Fibroblast of skin of scalp (primary cell): ENCODE results near the gene MED1.
A peak's percentile ranks its signal among the peaks of the same experiment; 100 is the strongest.
"Not testable (repeated sequence)": the region's sequence is repeated elsewhere in the genome, so short reads cannot be mapped to it uniquely, and the experiment has no call there.

Experiments used
- DNase-seq: peaks from one replicate; pipeline ENCODE4 v3.0.0-alpha.2; 2013

The MED1 gene

DNA sequence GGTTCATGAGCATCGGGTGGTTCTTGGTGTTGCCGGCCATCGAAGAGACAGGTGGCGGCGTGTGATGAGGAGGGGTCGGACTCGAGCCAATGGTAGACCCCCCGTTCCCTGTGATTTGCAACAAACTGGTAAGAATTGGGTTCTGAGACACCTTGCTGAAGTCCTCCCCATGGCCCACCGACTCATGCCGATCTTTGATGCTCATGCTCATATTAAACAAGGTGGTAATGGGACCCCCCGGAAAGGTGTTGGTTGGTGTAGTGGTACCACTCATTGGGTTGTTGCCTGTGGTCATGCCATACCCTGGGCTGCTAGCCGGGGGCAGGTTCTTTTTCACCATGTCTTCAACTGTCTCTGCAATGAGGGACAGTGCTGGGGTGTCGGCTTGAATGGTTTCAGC, 40.8 kb downstream of the MED1 start:
- DNase-seq: no peak

DNA sequence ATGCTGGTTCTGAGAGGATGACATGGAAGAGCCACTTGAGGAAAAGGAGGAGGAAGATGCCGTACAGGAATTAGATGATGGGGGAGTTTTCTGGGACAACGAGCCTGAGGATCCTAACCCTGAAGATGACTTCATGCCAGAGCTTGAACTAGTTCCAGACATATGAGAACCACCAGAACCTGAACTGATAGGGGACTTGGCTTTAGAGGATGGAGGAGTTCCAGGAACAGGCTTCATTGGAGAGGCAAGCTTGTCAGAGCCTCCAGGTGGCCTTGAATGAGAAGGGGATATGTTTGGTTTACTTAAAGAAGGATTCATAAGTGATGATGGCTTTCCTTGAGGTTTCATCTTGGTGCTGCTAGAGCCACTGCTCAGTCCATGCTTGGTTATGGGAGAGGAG, 42.7 kb downstream of the MED1 start:
- no peak for DNase-seq

DNA sequence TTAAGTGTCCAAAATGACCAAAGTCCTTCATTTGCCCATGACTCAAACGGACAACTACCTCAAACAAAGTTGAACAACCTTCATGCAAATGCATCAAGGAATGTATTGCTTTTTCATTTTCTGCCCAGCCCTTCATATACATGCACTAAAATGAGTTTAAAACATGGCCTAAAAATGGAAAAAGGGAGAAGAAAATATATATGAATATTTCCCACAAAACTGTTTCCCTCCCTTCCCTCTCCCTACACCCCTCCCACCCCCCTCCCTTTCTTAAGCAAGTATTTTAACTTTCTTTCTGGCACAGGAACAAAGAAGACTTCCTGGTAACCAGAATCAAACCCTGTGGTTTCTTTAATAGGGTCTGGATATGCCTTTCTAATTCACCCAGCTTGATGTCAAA, 44.1 kb downstream of the MED1 start:
- no peak for DNase-seq

DNA sequence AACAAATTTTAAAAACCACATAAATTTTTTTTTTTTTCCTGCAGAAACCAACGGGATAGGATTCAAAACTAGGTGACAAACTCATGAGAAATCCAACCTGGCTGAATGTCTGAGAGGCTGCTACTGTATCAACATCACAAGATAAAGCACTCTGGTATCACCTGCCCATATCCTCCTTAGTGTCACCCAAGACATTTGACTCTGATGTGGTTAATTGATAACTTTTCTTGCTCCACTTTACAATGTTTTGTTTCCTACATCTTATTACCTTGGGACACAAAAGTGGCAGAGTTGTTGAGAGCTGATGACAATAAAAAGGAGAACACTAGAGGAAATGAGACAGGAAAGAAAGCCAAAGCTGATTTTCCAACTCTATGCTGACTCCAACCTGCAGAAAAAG, 45.6 kb downstream of the MED1 start:
- no peak for DNase-seq

DNA sequence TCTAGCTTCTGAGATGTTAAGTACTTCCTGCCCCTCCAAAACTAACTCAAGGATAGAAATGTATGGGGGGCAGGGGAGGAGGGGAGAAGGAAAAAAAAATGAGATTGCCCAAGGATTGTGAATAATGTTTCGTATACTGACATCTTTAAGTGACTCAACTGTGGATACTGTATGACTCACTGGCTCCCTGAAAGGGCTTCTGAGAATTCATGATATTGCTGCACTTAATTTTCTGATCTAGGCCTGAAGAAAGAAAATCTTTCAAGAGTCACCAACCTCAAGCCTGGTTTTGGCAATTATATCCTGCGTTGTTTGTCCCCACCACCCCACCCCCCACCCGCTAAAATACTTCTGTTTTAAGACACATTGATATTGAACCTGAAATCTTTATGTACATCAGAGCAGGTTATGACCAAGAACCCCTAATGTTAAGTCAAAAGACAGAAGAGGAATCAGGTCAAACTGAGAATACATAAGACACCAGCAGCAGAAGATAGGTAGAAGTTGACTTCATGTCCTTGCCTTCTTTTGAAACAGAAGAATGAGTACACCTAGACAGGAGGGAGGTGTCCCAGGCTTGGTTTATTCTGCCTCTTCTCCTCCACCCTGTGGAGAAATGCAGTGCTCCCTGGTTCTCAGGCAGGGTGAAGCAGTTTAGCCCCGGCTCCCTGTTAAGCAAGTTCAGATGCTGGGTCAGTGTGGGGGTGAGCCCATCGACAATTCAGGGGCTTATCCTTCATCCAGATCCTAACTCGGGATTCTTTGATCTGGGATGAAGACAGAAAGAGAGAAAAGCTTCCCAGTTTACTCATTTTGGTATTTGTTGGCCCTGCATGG, 46.3 kb downstream of the MED1 start:
- DNase-seq: peak; percentile 84

DNA sequence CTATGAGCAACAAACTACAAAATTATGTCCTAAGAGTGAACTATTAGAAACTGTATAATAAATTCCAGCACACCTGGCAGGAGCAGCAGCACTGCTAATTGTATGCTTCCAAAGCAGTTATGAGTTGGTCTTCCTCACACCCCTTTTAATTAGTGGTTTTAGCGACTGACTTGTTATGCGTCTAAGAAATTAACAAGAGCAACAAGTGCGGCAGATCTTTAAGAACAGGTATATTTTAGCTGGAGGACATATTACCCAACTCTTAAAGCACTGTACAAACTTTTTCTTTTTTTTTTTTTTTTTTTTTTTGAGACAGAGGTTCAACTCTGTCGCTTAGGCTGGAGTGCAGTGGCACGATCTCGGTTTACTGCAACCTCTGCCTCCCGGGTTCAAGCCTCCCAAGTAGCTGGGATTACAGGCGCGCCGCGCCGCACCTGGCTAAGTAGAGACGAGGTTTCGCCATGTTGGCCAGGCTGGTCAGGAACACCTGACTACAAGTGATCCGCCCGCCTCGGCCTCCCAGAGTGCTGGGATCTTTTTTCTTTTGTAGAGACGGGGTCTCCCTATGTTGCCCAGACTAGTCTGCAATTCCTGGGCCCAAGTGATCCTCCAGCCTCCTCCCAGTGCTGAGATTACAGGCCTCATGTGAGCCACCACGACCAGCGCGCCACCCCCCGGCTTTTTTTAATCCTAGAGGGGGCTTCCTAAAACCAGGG, 48.0 kb downstream of the MED1 start:
- no peak for DNase-seq

DNA sequence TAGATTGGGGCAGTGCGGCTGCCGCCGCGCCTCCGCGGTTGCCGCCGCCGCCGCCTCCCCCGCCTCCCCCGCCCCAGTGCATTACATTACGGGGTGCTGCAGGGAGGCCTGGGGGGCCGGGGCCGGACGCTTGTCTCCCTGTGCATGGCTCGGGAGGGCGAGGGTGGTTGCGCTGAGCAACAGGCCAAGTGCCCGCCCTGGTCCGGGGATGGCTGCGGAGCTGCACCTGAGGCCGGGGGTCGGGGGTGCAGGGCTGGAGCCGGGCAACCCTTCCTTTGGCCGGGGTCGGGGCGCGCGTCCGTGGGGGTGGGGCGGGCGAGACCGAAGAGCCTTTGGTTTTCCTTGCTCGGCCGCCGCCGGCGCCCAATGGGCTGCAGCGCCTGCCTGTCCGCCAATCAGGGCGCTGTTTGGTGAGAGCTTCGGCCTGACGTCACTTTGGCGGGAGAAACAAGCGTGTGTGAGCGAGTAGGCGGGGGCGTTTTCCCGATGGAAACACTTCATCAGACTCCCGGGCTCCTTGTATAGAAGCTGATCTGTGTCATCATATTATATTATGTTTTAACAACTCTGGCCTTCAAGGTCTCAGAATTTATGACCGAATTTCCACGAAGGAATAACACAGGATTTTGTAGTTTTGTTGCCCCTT, 48.7 kb downstream of the MED1 start:
- peak; percentile 94 for DNase-seq

DNA sequence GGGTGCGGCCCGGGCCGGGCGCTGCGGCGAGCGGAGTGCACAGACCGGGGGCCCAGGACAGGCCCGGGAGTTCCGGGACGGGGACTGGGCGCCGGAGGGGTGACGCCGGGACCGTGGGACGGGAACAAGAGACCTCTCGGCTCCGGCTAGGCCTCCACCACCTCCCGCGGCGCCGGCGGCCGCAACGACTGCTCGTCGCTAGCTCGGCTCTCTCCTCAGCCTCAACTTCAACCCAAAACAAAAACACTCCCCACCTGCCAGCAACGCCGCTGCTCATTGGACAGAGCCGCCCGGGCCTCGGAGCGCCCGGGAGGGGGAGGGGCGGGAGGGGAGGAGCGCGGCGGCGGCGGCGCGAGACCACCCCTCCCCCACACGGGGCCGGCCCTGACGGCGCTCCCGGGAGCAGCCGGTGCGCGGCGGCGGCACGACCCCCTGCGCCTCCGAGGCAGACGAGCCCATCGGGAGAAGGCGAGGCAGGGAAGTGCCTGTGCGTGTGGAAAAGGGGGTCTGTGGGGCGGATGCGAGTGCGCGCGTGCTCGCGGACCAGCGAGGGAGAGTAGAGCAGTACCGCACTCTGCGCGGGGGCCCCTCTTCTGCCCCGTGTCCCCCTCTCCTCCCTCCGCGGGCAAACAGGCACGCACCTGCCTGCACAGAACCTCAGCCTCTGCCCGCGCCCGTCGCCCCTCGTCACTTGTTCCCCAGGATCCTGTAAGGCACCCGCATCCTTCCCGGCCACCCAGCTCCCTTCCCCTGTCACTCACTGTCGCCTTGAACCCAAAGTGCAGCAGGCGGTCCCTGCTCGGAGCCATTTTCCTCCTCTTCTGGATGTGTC, 49.4 kb downstream of the MED1 start, which contains the start of gene FBXL20:
FBXL20 (minus strand) TSS at position 215 of the 832 bp plus-strand sequence. CDS start 224 bp downstream, outside the sequence.
- peak; percentile 91 for DNase-seq

DNA sequence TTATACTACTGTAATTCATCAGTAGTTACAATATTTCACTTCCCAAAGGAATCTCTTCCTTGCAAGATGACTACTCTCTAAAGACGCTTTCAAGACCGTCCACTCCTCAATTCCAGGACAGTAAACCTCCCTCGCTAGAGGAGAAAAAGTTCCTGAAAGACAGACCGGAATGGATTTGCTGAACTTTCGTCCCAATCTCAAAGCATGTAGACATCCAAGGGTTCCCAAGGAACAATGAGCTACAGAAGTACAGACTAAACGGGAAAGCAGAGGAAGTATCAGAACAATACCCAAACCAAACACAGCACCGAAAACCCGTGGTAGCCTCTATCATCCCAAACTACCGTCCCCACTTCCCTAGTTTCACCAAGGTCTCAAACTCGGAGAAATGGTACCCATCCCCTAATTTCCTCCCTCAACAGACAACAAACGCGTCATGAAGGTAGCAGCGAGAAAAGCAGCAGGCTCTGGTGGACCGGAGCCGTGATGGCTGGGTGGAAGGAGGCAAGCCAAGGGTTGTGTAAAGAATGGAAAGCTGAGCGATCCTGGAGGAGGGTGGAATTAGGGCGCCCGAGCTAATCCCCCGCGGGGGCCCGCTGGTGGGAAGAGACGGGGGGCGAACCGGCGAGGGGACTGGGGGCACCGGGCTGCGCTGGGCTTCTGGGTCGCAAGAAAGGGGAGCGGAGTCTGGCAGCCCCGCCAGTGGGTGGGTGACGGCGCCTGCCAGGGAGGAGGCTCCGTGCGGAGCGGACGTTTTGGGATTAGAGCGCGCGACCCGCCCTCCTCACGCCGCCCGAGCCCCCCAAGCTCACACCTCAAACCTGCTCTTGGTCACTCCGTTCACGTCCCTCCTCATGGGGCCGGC, 50.3 kb downstream of the MED1 start:
- no peak for DNase-seq

DNA sequence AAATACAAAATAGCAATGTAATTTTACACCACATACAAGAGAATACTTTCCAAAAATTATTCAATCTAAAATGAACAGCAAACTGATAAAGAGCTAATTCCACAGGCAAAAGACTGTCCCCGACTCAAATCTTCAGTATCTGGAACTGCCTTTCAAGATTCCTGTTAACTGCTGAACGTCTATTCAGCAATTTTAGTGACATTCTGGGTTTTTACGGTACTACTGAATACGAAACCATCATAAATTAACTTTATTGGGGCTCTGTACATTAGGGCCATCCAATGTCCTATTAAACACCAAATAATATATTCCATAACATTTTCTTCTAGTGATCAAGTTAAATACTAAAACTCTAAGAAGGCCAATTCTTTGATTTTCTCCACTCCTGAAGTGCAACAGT, 51.3 kb downstream of the MED1 start:
- DNase-seq: no peak

DNA sequence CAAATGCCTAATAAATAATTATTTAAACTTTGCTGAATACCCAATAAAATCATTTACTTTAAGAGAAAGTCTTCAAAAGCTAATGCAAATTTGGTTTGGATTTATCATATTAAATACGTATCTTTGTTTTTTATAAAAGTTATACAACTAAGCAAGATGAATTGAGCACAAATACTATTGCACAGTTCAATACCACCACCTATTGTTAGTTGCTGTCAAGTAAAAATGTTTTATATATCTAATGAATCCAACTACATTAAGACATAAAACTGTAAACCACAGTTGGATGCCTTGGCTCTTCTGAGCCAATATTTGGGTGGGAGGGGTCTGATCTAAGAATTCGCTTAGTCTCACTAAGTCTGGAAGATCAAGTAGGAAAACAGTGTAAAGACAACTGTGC, 57.3 kb downstream of the MED1 start:
- DNase-seq: peak; percentile 15

DNA sequence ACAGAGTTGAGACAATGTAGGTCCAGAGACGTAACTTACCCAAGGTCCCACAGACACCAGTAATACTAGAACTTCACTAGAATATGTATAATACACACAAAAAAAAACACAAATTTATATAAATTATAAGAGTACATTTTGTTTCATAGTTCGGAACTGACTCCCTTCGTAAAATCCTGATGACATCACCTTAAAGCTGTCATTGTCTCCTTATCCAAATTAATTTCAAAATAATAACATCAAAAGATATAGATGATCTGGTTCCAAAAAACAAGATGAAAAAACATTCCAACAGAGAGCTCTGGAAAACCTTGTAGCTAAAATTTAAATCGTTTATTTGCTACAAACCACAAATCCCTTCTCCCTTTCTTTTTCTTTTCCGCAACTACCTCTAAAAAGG, 59.6 kb downstream of the MED1 start:
- no peak for DNase-seq

DNA sequence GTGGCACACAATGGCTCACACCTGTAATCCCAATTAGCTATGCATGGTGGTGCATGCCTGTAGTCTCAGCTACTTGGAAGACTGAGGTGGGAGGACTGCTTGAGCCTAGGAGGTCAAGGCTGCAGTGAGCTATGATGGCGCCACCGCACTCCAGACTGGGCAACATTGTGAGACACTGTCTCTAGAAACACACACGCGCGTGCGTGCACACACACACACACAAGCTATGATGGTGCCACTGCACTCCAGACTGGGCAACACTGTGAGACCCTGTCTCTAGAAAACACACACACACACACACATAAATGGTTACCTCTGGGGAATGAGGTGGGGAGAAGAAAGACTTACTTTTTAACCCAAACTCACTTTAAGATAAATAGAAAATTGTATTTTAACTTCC, 66.0 kb downstream of the MED1 start:
- no peak for DNase-seq

DNA sequence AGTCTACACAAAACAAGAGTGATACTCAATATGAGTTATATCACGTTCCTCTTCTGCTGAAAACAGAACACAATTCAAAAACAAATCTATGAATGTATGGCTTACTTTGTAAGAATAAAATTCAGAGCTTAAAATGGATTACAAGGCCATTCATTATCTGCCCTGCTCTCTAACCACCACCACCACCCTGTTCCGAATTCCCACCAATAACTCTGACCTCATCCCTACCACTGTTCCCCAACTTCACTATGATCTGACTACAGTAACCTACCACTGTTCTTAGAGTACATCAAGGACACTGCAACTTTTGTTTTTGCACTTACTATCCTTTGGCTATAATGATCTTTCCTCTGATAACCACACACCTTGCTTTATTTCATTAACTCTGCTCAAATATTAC, 70.9 kb downstream of the MED1 start:
- no peak for DNase-seq

DNA sequence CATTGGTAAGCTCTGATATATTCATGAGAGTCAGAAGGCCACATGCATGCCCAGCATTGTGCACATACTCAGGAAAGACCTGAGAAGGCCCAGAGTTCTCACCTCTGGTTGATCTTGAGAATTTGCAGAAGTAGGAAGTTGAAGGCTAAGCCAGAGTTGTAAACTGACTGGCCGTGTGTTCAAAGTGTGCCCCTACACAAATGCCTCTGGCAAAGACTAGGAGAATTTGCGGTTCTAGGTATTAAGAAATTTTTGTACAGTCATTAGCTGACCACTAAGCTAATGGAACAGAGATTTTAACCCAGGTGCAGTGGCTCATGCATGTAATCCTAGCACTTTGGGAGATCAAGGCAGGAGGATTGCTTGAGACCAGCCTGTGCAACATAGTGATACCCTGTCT, 74.6 kb downstream of the MED1 start:
- no peak for DNase-seq

DNA sequence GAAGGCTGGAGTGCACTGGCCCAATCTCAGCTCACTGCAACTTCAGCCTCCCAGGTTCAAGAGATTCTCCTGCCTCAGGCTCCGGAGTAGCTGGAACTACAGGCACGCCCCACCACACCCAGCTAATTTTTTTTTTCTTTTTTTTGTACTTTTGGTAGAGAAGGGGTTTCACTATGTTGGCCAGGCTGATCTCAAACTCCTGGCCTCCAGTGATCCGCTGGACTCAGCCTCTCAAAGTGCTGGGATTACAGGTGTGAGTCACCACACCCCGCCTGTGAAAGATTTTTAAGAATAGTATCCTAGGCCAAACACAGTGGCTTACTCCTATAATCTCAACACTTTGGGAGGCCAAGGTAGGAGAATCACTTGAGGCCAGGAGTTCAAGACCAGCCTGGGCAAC, 83.3 kb downstream of the MED1 start:
- DNase-seq: not testable (repeated sequence)

DNA sequence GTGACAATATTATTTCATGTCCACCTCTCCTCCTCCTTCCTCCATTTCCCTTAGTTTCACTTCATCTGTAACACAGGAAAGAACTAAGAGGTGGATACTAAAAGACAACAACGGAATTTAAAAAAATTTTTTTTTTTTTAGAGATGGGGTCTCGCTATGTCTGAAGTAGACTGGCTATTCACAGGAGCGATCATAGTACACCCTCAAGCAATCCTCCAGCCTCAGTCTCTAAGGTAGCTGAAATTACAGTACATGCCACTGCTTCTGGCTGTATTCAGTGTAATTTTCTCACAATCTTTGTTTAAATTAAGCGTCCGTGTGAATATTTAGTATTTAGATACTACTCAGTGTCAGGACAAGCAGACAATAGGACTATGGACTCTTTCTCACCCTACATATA, 85.2 kb downstream of the MED1 start:
- no peak for DNase-seq

DNA sequence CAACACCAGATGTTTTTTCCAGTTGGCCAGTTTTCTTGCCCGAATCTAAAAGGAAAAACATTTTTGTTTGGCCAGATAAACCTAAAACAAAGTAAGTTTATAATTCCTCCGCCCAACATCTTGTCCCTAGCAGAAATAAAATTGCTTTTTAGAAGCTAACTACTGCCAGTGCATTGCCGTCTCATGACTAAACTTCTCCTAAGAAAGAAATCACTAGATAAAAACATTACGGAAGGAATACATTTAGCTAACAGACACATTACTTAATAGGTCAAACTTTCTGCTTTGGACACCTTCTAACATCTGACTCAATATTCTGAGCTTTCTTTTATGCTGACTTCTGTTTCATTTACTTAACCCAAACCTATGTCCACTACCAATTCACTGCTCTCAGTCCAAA, 85.8 kb downstream of the MED1 start:
- peak; percentile 6 for DNase-seq

DNA sequence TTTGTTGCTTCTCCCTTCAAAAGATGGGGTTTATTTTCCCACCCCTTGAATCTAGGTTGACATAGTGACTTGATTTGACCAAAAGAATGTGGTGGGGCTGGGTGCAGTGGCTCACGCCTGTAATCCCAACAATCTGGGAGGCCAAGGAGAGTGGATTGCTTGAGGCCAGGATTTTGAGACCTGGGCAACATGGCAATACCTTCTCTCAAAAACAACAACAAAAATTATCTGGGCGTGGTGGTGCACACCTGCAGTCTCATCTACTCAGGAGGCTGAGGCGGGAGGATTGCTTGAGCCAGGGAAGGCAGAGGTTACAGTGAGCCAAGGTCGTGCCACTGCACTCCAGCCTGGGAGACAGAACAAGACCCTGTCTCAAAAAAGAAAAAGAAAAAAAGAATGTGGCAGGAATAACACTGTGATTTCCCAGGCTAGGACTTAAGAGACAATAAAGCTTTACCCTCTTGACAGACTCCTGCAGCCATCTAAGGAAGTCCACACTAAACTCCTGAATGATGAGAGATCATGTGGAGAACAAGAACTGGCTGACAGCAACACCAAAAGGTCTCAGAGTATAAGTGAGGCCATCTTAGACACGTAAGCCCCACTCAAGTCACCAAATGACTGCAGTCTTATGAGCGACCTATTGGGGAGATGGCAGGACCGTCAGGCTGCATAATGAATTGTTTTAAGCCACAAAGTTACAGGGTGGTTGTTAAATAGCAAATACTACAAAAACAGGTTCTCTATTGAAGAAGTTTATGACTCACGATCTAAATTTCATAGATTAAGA, 86.6 kb downstream of the MED1 start:
- DNase-seq: no peak

DNA sequence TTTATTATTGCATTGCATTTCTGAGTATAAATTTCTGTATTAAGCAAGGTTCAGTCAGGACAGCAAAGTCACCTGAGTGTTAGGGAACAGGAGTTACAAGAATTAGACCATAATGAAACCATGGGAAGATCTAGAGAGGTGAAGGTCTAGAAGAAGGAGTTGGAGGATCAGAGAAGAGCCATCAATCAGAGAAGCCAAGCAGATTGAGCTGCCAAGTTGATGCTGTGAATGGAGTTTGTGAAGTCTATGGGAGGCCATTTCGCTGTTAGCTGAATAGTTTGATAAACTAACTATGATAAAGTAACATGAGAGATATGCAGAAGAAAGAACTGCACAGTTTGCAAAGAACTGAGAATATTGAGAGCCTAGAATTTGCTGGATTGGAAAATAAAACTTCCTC, 90.0 kb downstream of the MED1 start:
- no peak for DNase-seq

DNA sequence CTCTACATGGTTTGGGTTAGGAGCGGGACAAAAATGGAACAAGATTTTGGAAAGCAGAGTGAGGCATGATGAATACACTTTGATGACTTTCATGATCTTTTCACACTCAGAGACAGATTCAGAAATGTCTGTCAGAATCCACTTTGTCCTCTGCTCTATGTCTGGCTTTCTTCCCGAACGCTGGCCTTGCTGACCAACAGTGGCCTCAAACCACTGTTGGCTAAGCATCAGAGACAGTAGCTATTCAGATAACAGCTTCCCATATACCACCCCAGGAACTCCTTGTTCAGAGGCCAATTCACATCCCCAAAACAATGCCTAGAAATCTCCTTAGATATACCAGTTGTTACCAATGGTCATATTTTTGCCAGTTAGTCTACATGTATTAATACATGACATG, 90.5 kb downstream of the MED1 start:
- DNase-seq: no peak
